Osteoblast (primary cell): Measurements from ENCODE around the gene NIP7. TPM values are rescaled to one million over a fixed set of nuclear protein-coding genes. Genes with fewer than 3 reads are reported as not detected.
"Not testable (repeated sequence)": the region's sequence is repeated elsewhere in the genome, so short reads cannot be mapped to it uniquely, and the experiment has no call there.

ENCODE experiments used
- DNase-seq: peaks from one replicate; pipeline ENCODE4 v3.0.0; 2011; ENCODE audit warnings: low spot score, mixed read lengths; ENCODE audit not compliant: insufficient read length; ENCODE audit errors: missing footprints
- H2AFZ ChIP-seq: 2 replicates; pipeline ENCODE4 v1.6.0; 2011; ENCODE audit warnings: mild to moderate bottlenecking, low read length
- H3K27ac ChIP-seq: 2 replicates; pipeline ENCODE4 v1.5.1; 2011; ENCODE audit warnings: mild to moderate bottlenecking, low read depth, low read length, moderate library complexity
- H3K27me3 ChIP-seq: 2 replicates; pipeline ENCODE4 v1.6.0; 2012; ENCODE audit warnings: mild to moderate bottlenecking, control low read depth, inconsistent platforms, low read length, moderate library complexity; ENCODE audit not compliant: insufficient read depth
- H3K36me3 ChIP-seq: 2 replicates; pipeline ENCODE4 v1.5.1; 2011; ENCODE audit warnings: mild to moderate bottlenecking, low read length, control low read depth, moderate library complexity; ENCODE audit not compliant: insufficient read depth
- H3K4me1 ChIP-seq: 2 replicates; pipeline ENCODE4 v1.5.1; 2011; ENCODE audit warnings: mild to moderate bottlenecking, low read length, control low read depth, moderate library complexity; ENCODE audit not compliant: insufficient read depth
- H3K4me2 ChIP-seq: 2 replicates; pipeline ENCODE4 v1.6.0; 2011; ENCODE audit warnings: mild to moderate bottlenecking, low read length; ENCODE audit not compliant: insufficient read depth
- H3K4me3 ChIP-seq: fragments of 200-600 bp; sonication (generic); 3 replicates; pipeline ENCODE4 v1.5.1; 2012; ENCODE audit warnings: mild to moderate bottlenecking, low read length, inconsistent platforms; ENCODE audit not compliant: insufficient read depth
- H3K79me2 ChIP-seq: 2 replicates; pipeline ENCODE4 v1.6.0; 2012; ENCODE audit warnings: mild to moderate bottlenecking, low read length, control low read depth, inconsistent platforms; ENCODE audit not compliant: insufficient read depth
- H3K9me3 ChIP-seq: 2 replicates; pipeline ENCODE4 v1.5.1; 2011; ENCODE audit warnings: low read depth, low read length, control low read depth
- H4K20me1 ChIP-seq: 2 replicates; pipeline ENCODE4 v1.6.0; 2012; ENCODE audit warnings: mild to moderate bottlenecking, low read length, control low read depth; ENCODE audit not compliant: insufficient read depth
- CTCF ChIP-seq: IDR thresholded peaks from 2 replicates; pipeline ENCODE4 v1.5.1; 2011; ENCODE audit warnings: mild to moderate bottlenecking, low read depth, low read length, moderate library complexity; ENCODE audit errors: extremely low read depth
- total RNA-seq: library from RNA; depleted of rRNA; stranded (reverse); fragments of >200 nt; gene quantifications from 2 replicates; pipeline ENCODE4 v1.2.3, GENCODE V29; 2012

The NIP7 gene
- 20.6 and 22.8 TPM in 2 replicates for total RNA-seq

DNA sequence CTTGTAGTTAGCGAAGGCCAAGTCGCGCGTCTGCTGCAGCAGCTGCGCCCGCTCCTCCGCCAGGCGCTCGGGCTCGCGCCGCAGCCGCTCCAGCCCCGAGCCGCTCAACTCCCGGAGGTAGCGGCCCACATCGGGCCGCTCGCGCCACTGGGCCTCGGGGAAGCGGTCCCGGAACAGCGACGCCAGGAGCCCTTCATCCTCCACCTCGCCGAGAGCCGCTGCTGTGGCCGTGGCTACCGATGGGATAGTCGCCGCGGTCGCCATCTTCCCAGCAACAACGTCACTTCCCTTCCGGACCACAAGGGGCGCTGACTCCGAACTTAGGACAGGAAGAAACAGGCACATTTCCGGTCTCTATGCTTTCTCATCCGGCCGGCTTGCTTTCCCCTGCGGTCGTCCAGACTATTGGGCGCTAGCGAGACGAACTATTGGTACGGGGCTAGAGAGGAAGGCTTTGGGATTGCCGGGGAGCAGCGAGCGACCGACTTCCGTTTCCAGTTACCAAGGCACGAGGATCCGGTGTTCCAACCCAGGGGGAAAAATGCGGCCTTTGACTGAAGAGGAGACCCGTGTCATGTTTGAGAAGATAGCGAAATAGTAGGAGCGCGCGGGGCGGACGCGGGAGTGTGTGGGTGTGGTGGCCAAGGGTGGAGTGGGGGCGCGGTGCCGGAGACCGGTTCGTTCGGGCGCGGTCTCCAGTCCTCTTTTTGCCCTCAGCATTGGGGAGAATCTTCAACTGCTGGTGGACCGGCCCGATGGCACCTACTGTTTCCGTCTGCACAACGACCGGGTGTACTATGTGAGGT lies at the start of gene NIP7, which contains the start of gene COG8:
TSS of gene NIP7 (plus strand) at position 484 of the 806 bp plus-strand sequence. CDS start at position 542, 58 bp downstream.
TSS of gene COG8 (minus strand) at position 276 of the 806 bp plus-strand sequence. CDS start at position 264, 12 bp downstream.
- peaks cover 57% of the 10 kb centered on the region for H3K36me3 ChIP-seq
- no peaks in the 10 kb centered on the region for H4K20me1 ChIP-seq
- no peaks in the 10 kb centered on the region for H3K9me3 ChIP-seq
- H3K4me3 ChIP-seq, result peak within 1 kb of the TSS; percentile 98
- peak within 1 kb of the TSS; percentile 84 for H2AFZ ChIP-seq
- H3K4me2 ChIP-seq, result peak within 1 kb of the TSS; percentile 92
- H3K27me3 ChIP-seq, result no peaks in the 10 kb centered on the region
- peak within 1 kb of the TSS; percentile 81 for H3K27ac ChIP-seq
- peaks cover 67% of the 10 kb centered on the region for H3K79me2 ChIP-seq
- H3K4me1 ChIP-seq, result peaks cover 20% of the 10 kb centered on the region
- TF ChIP-seq CTCF, result peak; percentile 85
- peak; percentile 99 for DNase-seq

- H3K27me3 ChIP-seq, result not testable (repeated sequence)
These were observed 47.9 kb upstream of the NIP7 start for GRCh38 chr16:69291657-69292056.

DNA sequence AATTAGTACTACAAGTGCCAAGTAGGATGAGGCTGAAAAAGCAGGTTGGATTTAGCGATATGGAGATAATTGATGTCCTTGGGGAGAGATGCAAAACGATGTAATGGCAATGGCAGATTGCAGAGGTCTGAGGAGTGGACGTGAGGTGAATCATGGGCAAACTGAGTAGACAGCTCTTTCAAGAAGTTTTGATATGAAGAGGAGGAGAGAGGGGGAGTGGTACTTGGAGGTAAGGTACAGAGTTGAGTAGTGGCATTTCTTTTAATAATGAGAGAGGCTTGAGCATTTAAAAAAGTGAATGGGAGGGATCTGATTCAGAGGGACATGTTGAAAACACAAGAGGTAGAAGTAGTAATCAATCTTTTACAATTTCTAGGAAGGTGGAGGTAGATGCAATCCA lies 46.2 kb upstream of the NIP7 start:
- Histone ChIP-seq H3K79me2 (peaks cover 4% of the 10 kb centered on the region), H3K27ac (no peak overlapping the region), H3K36me3 (no peaks in the 10 kb centered on the region), H3K4me1 (no peaks in the 10 kb centered on the region), H4K20me1 (peaks cover 12% of the 10 kb centered on the region), H2AFZ (no peak overlapping the region), H3K4me2 (no peak overlapping the region), H3K4me3 (no peak overlapping the region), H3K27me3 (no peaks in the 10 kb centered on the region), H3K9me3 (no peaks in the 10 kb centered on the region)
- no peak for TF ChIP-seq CTCF
- no peak for DNase-seq

More at GRCh38 chr16:69291657-69292056, 47.9 kb upstream of the NIP7 start:
- H3K4me1 ChIP-seq, result peaks cover 10% of the 10 kb centered on the region
- peaks cover 12% of the 10 kb centered on the region for H4K20me1 ChIP-seq
- not testable (repeated sequence) for H3K27ac ChIP-seq, H3K36me3 ChIP-seq, H3K4me2 ChIP-seq, H3K4me3 ChIP-seq, DNase-seq, H3K79me2 ChIP-seq, H3K9me3 ChIP-seq, H2AFZ ChIP-seq

GRCh38 chr16:69294051-69294450 lies 45.5 kb upstream of the NIP7 start:
- no peak for DNase-seq
- no peak for TF ChIP-seq CTCF
- peaks cover 3% of the 10 kb centered on the region for H3K79me2 ChIP-seq

DNA sequence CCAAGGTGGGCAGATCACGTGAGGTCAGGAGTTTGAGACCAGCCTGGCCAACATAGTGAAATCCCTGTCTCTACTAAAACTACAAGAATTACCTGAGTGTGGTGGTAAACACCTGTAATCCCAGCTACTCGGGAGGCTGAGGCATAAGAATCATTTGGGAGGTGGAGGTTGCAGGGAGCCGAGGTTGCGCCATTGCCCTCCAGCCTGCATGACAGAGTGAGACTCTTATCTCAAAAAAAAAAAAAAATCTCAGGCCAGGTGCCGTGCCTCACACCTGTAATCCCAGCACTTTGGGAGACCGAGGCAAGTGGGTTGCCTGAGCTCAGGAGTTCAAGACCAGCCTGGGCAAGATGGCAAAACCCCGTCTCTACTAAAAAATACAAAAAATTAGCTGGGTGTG lies 42.8 kb upstream of the NIP7 start:
- not testable (repeated sequence) for H3K27me3 ChIP-seq, H3K4me1 ChIP-seq, H3K9me3 ChIP-seq, DNase-seq, H3K4me3 ChIP-seq, H3K4me2 ChIP-seq, H3K27ac ChIP-seq, H2AFZ ChIP-seq, H3K79me2 ChIP-seq
- peaks cover 20% of the 10 kb centered on the region for H3K36me3 ChIP-seq
- peaks cover 11% of the 10 kb centered on the region for H4K20me1 ChIP-seq

More at GRCh38 chr16:69294051-69294450, 45.5 kb upstream of the NIP7 start:
- Histone ChIP-seq H3K9me3 (no peaks in the 10 kb centered on the region), H2AFZ (no peak overlapping the region), H3K27ac (no peak overlapping the region), H3K4me2 (no peak overlapping the region), H3K36me3 (no peaks in the 10 kb centered on the region), H4K20me1 (peaks cover 12% of the 10 kb centered on the region), H3K4me1 (no peaks in the 10 kb centered on the region), H3K4me3 (no peak overlapping the region), H3K27me3 (no peaks in the 10 kb centered on the region)
